ENCODE measurements around the gene UHRF2. TPM values are rescaled to one million over a fixed set of nuclear protein-coding genes. Genes with fewer than 3 reads are reported as not detected.

UHRF2 gene
- total RNA-seq, 1 donor = 125 TPM

GRCh38 chr9:6501526-6502210, 88.7 kb downstream of the UHRF2 start:
- TF ChIP-seq, protein P1, sequence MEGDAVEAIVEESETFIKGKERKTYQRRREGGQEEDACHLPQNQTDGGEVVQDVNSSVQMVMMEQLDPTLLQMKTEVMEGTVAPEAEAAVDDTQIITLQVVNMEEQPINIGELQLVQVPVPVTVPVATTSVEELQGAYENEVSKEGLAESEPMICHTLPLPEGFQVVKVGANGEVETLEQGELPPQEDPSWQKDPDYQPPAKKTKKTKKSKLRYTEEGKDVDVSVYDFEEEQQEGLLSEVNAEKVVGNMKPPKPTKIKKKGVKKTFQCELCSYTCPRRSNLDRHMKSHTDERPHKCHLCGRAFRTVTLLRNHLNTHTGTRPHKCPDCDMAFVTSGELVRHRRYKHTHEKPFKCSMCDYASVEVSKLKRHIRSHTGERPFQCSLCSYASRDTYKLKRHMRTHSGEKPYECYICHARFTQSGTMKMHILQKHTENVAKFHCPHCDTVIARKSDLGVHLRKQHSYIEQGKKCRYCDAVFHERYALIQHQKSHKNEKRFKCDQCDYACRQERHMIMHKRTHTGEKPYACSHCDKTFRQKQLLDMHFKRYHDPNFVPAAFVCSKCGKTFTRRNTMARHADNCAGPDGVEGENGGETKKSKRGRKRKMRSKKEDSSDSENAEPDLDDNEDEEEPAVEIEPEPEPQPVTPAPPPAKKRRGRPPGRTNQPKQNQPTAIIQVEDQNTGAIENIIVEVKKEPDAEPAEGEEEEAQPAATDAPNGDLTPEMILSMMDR (IDR thresholded peaks at IDR 0.05; ENCODE audit: insufficient read depth, low read length) = no peak
- DNase-seq (ENCODE audit: low read depth) = no peak
- no peak overlapping the region for H3K4me3 ChIP-seq (ENCODE audit: low read depth, low read length)

GRCh38 chr9:6502399-6502798, 89.4 kb downstream of the UHRF2 start:
- no peak for DNase-seq (ENCODE audit: low read depth)
- H3K4me3 ChIP-seq (ENCODE audit: low read depth, low read length) = no peak overlapping the region
- TF ChIP-seq, protein P1 (IDR thresholded peaks at IDR 0.05; ENCODE audit: insufficient read depth, low read length) = no peak

DNA sequence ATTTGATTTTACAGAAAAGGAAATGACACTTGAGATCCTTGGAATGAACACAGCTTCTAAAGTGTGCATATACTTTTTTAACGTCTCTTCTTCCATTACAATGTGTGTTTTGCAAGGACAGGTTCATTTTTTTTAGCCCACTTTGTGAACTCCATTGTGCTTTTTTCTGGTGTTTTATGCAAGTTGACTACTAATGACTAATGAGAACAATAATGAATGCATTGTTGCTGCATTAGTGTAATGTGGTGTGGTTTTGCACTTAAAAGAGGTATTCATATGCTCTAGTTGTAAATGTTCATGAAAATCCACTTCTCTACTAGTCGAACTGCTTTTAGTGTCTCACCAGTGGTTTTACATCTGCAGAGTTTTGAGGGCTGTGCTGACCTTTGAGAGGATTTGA, 93.6 kb downstream of the UHRF2 start:
- DNase-seq (ENCODE audit: low read depth) = no peak
- TF ChIP-seq, protein P1 (IDR thresholded peaks at IDR 0.05; ENCODE audit: insufficient read depth, low read length) = no peak
- H3K4me3 ChIP-seq (ENCODE audit: low read depth, low read length) = no peak overlapping the region

DNA sequence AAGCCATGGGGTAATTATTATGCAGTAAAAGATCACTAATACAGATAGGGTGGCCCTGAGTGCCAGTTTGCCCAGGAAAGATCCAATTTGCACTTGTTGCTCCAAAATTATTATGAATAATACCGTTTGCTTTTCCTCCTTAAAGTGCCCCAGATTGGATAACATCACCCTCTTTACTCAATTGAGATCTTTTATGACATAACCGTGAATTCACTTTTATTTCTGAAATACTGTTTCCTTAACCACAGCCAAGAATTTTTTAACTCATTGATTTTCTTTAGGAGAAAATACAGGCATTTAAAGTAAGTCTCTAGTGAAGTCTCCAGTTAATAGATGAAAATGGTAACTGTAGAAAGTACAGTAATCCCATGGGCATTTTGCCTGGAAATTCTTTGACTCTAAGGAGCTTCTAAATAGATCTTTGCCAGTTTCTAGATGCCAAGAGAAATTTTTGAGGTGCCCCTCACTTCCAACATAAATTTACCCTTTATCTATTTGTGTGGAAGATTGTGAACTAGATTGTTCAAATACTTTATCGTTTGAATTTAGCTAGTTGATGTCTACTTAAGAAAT, 99.2 kb downstream of the UHRF2 start:
- no peak overlapping the region for H3K4me3 ChIP-seq (ENCODE audit: low read depth, low read length)
- peak; percentile 60 for DNase-seq (ENCODE audit: low read depth)
- TF ChIP-seq, protein P1 (IDR thresholded peaks at IDR 0.05; ENCODE audit: insufficient read depth, low read length) = no peak

- H3K4me3 ChIP-seq (ENCODE audit: low read depth, low read length) = no peak overlapping the region
- TF ChIP-seq, protein P1 (IDR thresholded peaks at IDR 0.05; ENCODE audit: insufficient read depth, low read length) = no peak
- no peak for DNase-seq (ENCODE audit: low read depth)
Observed at GRCh38 chr9:6522263-6522662, 109.3 kb downstream of the UHRF2 start.

DNA sequence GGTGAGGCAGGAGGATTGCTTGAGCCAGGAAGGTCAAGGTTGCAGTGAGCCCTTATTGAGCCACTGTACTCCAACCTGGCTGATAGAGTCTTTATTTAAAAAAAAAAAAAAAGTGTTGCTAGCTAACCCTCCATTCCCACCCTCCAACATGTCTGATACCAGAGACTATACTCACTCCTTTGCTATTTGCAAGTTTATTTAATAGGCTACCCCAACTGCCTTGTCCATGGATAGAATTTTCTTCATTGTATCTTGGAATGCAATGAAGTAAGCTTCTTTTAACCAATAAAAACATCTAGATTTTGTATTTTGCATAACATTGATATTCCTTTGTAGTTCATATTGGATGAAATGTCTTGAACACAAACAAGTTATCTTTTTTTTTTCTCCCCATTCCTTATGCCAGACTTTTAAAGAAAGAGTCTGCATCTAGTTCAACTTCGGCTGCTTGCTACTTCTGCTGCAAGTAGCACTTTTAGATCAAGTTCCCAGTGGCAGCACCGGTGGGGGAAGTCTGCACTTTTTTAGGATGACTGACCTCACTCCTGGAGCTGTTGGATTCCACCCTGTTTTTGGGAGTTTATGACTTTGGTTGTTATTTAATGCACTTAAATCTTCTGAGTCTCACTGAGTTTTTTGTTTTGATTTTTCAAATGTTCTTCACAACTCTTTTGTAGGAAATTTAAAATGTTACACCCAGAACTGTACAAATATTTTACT, 112.5 kb downstream of the UHRF2 start:
- TF ChIP-seq, protein P1 (IDR thresholded peaks at IDR 0.05; ENCODE audit: insufficient read depth, low read length) = no peak
- H3K4me3 ChIP-seq (ENCODE audit: low read depth, low read length) = no peak overlapping the region
- peak; percentile 62 for DNase-seq (ENCODE audit: low read depth)
